ENCODE measurements around the gene ADGRF1.
"Not testable (repeated sequence)": the region's sequence is repeated elsewhere in the genome, so short reads cannot be mapped to it uniquely, and the experiment has no call there.

ADGRF1 gene

GRCh38 chr6:47022191-47022590 is 19.9 kb downstream of the ADGRF1 start:
- DNase-seq, result no peak

GRCh38 chr6:47019941-47020340 is 22.2 kb downstream of the ADGRF1 start:
- no peak for DNase-seq

GRCh38 chr6:47016909-47017308 is 25.2 kb downstream of the ADGRF1 start:
- DNase-seq, result no peak

GRCh38 chr6:47016261-47016660 is 25.9 kb downstream of the ADGRF1 start:
- DNase-seq, result no peak

GRCh38 chr6:47014401-47014800 is 27.7 kb downstream of the ADGRF1 start:
- no peak for DNase-seq

GRCh38 chr6:47009583-47009982 is 32.5 kb downstream of the ADGRF1 start:
- DNase-seq, result no peak

- no peak for DNase-seq
These were observed 33.8 kb downstream of the ADGRF1 start for GRCh38 chr6:47008397-47008763.

- DNase-seq, result no peak
These were observed 34.3 kb downstream of the ADGRF1 start for GRCh38 chr6:47007657-47008396.

- no peak for DNase-seq
These were observed 36.6 kb downstream of the ADGRF1 start for GRCh38 chr6:47005486-47005885.

GRCh38 chr6:47004463-47004862 is 37.7 kb downstream of the ADGRF1 start:
- DNase-seq, result no peak

- DNase-seq, result no peak
These were observed 41.3 kb downstream of the ADGRF1 start for GRCh38 chr6:47000842-47001241.

- DNase-seq, result no peak
These were observed 43.6 kb downstream of the ADGRF1 start for GRCh38 chr6:46998436-46999017.

- no peak for DNase-seq
These were observed 44.5 kb downstream of the ADGRF1 start for GRCh38 chr6:46997646-46998045.

GRCh38 chr6:46996860-46997641 is 45.1 kb downstream of the ADGRF1 start:
- DNase-seq, result no peak

- DNase-seq, result no peak
These were observed 47.2 kb downstream of the ADGRF1 start for GRCh38 chr6:46994933-46995332.

- no peak for DNase-seq
These were observed 48.3 kb downstream of the ADGRF1 start for GRCh38 chr6:46993846-46994245.

GRCh38 chr6:46992391-46992790 is 49.7 kb downstream of the ADGRF1 start:
- DNase-seq, result not testable (repeated sequence)

- DNase-seq, result peak in 1 of 14 donors; percentile 17
These were observed 51.2 kb downstream of the ADGRF1 start for GRCh38 chr6:46990818-46991510.

- no peak for DNase-seq
These were observed 52.0 kb downstream of the ADGRF1 start for GRCh38 chr6:46990031-46990644.

GRCh38 chr6:46989398-46989797 is 52.7 kb downstream of the ADGRF1 start:
- peak in 2 of 14 donors; percentile 10 to 69 for DNase-seq

- no peak for DNase-seq
These were observed 56.2 kb downstream of the ADGRF1 start for GRCh38 chr6:46985943-46986342.

- no peak for DNase-seq
These were observed 59.1 kb downstream of the ADGRF1 start for GRCh38 chr6:46983007-46983411.

- DNase-seq, result no peak
These were observed 62.9 kb downstream of the ADGRF1 start for GRCh38 chr6:46979206-46979605.

All from C1 segment of cervical spinal cord (tissue), 14 donors.